HG03045 (cell line): ENCODE data around the gene ERICH6.
A peak's percentile ranks its signal among the peaks of the same experiment; 100 is the strongest.

Experiments
- ATAC-seq: cut with Tn5 transposase; IDR thresholded peaks from one replicate; pipeline ENCODE4 v1.9.1; 2021; ENCODE audit warnings: mild to moderate bottlenecking, moderate library complexity; ENCODE audit not compliant: unreplicated experiment

ERICH6 gene

GRCh38 chr3:150736903-150737832 is 33.4 kb upstream of the ERICH6 start:
- ATAC-seq: no peak

- ATAC-seq: no peak
These were observed 32.6 kb upstream of the ERICH6 start for GRCh38 chr3:150736316-150736719.

GRCh38 chr3:150734795-150735119 is 31.0 kb upstream of the ERICH6 start:
- no peak for ATAC-seq

GRCh38 chr3:150733936-150734794 is 30.4 kb upstream of the ERICH6 start:
- no peak for ATAC-seq

- ATAC-seq: no peak
These were observed 29.7 kb upstream of the ERICH6 start for GRCh38 chr3:150733373-150733935.

GRCh38 chr3:150729682-150730360 is 26.1 kb upstream of the ERICH6 start:
- no peak for ATAC-seq

- ATAC-seq: no peak
These were observed 24.2 kb upstream of the ERICH6 start for GRCh38 chr3:150727653-150728502.

GRCh38 chr3:150725548-150725947 is 21.8 kb upstream of the ERICH6 start:
- no peak for ATAC-seq

- ATAC-seq: no peak
These were observed 20.2 kb upstream of the ERICH6 start for GRCh38 chr3:150723946-150724345.

GRCh38 chr3:150722267-150722666 is 18.5 kb upstream of the ERICH6 start:
- ATAC-seq: no peak

GRCh38 chr3:150721285-150722130 is 17.8 kb upstream of the ERICH6 start:
- ATAC-seq: peak; percentile 72

- ATAC-seq: no peak
These were observed 16.7 kb upstream of the ERICH6 start for GRCh38 chr3:150720444-150720843.

GRCh38 chr3:150710097-150710496 is 6.4 kb upstream of the ERICH6 start:
- no peak for ATAC-seq

- ATAC-seq: peak; percentile 31
These were observed 393 bp downstream of the ERICH6 start for GRCh38 chr3:150703299-150703755.

GRCh38 chr3:150699068-150699639 is 4.6 kb downstream of the ERICH6 start:
- no peak for ATAC-seq

GRCh38 chr3:150697646-150698045 is 6.1 kb downstream of the ERICH6 start:
- ATAC-seq: no peak

GRCh38 chr3:150691414-150692040 is 12.2 kb downstream of the ERICH6 start:
- no peak for ATAC-seq

GRCh38 chr3:150687613-150688012 is 16.1 kb downstream of the ERICH6 start:
- no peak for ATAC-seq
